HS-5 (cell line): ENCODE results near the gene AGFG2.

Source experiments
- DNase-seq: peaks from one replicate; pipeline ENCODE4 v3.0.0-alpha.2; 2012; ENCODE audit warnings: low read depth

The AGFG2 gene

DNA sequence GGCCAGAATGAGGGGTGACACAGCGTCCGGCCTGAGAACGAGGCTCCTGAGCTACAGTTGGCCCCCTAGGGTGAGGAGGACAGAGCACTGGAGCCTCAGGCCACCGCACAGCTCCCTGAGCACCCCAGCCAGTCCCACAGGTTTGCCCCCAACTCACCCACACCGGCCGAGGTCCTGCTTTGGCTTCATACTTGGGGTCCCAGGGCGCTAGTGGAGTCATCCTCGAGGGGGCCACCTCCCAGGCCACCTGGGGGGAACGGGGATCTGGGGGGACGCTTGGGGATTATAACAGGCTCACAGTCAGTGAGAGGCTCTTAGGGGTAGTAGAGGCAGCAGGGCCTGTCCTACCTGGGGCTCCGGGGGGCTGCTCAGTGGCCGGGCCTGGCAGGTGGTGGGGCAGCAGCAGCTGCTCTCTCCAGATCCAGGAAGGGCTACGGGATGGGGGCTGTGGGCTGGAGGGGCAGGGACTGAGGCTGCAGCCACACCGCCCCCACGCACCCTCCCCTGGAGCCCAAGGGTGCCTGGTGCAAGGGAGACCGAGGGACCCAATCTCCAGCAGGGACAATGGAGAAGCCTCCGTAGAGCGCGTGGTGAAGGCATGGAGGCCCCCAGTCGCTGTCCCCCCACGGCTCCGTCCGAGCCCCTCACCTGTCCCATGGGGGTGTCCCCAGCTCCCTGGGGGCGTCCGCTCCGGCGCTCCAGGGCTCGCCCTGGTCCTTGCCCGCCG lies 34.1 kb downstream of the AGFG2 start:
- DNase-seq, result no peak

DNA sequence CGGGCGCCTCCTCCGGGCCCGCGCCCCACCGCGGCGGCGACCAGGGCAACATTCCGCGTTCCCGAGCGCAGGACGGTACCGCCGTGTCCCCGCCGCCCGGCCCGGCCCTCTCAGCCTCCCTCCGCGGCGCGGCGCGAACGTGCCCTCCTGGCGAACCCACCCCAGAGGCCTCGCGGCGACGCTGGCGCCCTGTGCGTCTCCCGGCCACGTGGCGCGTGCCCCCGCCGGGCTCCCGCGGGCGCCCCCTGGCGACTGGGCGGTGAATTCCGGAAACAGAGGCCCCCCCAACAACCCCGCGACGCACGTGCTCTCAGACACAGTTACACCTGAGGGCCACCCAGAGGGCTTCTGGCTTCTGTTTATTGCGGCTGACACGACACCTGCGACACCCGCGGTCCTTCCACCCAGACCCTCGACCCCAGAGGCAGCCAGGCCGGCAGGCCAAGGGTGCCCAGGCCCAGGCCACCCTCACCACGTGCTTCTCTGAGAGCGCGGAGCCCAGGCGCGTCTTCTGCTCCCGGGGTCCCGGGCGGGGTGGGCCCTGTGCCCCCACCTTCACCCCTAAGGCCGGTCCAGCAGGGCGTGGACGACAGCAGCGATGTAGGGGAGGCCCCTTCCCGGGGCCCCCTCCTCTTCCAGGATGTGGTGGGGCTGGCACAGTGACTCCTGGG lies 34.8 kb downstream of the AGFG2 start, which contains the start of gene SAP25:
Gene SAP25, minus strand, starts transcription at position 210 of the 671 bp plus-strand sequence. Its CDS starts 158 bp downstream, at position 52.
- no peak for DNase-seq

DNA sequence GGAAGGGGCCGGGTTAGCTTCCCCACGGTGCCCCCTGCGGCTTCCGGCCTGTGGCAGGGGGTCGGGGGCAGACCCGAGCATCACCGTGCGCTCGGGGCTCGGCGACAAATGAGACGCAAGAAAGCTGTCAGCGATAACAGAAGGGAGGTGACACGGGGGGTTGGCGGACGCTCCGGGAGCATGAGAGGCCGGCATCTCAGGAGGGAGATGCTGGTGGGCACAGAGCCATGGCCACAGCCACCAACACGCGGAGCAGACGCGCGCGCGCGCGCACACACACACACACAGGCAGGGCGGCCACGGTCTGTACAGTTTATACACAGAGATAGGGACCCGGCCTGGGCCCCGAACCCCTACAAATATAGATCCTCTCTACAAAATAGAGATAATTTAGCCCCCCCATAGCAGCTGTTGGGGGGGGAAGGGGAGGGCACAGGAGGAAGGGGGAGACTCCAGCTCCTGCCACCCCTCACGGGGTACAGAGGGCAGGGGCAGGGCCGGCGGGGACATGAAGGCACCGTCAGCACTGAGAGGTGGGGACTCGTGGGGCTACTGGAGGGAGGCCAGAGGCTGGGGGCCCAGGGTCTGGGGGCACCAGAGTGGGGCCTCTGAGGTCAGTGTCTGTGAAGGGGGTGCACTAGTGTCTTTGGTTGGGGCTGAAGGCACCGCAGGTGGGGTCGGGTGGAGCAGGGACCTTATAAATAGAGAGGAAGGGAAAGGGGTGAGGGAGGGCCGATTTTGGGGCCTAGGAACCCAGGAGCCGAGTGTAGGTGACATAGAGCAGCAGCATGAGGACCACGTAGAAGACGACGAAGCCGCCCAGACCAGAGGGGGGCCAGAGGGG lies 35.6 kb downstream of the AGFG2 start:
- no peak for DNase-seq

DNA sequence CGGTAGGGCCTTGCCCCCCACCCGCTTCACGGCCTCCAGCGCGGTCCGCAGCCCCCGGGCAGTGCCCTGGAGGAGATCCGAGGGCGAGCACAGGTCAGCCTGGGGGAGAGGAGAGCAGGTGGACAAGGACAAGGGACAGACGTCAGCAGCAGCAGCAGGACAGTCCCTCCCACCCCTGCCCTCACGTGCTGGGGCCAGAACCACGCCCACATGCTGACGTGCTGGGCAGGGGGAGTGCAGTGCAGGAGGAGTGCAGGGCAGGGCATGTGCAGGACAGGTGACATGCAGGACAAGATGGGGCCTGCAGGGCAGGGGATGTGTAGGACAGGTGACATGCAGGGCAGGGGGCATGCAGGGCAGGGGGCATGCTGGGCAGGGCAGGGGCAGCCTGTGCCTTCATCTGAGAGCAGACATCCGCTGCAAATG lies 36.2 kb downstream of the AGFG2 start:
- no peak for DNase-seq

DNA sequence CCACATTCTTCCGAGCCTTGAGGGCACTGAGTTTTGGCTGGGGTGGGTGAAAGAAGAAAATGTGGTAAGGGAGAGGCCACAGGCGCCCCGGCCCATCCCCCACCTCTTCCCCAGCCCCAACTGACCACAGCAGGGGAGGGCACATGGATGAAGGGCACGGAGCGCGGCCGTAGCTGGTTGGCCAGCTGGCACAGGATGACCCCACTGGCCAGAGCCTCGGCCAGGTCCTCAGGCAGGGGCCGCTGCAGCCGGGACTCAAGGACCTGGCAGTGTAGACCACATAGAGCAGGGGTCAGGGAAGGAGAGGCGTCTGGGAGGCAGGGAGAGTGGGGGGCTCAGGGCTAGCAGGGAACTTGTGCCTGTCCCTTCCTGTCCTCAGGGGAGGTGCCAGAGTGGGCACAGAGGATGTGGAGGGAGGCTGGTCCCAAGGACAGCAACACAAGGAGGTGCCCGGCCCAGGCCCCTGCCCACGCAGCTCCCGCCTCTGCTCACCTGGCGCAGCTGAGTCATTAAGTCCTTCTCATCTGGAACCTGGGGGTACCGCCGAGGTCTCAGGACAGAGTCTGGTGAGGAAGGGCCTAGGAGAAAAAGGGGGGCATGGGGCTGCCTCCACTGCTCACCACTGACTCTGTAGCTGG lies 36.9 kb downstream of the AGFG2 start:
- DNase-seq, result no peak

DNA sequence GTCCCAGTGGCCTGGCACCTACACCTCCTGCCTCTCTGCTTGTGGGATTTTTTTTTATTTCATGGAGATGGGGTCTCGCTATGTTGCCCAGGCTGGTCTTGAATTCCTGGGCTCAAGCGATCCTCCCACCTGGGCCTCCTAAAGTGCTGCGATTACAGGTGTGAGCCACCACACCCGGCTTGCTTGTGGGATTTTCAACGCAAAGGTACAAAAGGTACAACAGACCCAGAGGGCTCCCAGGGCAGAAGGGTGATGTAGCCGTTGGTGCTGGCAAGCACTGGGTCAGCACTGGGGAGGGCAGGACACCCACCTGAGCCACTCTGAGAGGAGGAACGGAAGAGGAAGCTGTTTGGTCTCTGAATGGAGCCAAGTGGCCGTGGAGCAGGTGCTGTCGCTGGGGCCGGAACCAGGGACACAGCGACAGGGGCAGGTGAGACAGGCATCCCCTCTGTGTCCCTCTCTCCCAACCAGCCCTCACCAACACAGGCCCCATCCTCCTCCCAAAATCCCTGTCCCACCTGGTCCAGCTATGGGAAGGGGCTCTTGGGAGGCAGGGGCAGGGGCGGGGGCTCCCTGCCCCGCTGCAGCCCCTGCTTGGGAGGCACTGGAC lies 37.5 kb downstream of the AGFG2 start:
- no peak for DNase-seq

DNA sequence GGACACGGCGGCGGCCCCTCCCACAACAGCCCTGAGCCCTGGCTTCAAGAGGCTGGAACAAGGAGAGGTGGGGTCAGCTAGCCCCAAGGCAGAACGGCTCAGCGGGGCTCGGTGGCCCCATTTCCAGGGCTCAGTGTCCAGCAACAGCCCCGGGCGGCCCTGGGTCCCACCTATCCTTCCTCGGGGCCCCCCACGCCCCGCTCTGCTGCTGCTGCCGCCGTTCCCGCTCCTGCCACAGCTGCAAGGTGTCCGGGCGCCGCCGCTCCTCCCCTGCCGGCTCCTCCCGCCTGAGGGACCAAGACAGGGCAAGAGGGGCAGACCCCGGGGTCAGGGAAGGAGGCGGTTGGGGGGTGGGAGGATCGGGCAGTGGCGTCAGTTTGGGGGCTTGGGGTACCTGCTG lies 38.1 kb downstream of the AGFG2 start:
- no peak for DNase-seq

DNA sequence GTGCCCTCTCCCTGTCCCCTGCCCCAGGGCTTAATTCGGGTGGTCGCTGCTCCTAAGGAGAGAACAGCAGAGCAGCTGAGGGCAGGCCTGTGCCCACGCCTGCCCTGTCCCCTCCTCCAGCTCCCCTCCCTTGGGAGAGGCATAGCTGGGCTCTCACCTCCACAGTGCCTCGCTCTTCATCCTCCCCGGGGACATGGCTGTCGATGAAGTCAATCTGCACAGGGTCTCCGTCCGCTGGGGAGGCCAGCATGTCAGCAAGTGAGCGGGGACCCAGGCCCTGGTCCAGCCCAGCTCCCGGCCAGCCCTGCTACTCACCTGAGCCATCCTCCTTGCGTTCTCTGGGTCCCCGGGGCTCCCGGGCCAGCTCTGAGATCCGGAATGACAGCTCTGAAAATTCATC lies 38.5 kb downstream of the AGFG2 start:
- no peak for DNase-seq

DNA sequence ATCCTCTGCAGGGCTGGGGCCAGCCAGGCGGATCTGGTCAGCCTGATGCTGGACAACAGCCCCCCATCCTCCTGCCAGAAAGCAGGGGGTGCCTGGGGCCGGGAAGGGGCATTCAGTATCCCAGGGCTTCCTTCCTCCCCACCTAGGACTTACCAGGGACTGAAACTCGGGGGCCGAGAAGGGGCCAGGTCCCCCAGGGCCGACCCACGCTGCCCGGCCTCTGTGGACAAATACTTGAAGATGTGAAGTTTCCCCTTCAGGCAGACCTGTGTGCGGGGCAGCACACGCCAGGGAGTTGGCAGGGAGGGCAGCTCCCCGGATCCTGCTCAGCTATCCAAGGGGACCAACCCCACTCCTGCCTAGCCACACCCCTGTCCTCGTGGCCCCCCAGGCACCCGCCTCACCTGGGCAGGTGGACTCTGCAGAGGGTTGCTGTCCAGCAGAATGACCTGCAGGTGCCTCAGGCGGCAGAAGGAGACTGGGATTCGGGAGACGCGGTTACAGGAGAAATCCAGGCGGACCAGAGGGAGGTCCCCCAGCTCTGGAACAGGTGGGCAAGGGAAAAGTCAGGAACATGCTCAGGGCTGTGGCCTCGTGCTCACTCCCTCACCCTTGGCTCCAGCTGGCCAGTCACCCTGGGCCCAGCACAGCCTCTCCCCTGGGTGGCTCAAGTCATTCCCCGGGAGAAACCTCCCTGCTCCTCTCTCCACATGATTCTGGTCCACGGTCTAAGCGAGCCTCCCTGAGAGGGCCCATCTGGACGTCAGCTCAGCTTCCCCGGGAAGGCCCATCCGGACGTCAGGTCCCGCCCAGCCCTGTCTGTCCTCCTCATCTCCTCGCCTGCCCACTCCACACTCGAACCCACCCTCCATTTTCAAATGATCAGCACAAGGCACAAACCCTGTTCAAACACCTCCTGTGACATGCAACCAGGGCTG lies 39.5 kb downstream of the AGFG2 start:
- no peak for DNase-seq

DNA sequence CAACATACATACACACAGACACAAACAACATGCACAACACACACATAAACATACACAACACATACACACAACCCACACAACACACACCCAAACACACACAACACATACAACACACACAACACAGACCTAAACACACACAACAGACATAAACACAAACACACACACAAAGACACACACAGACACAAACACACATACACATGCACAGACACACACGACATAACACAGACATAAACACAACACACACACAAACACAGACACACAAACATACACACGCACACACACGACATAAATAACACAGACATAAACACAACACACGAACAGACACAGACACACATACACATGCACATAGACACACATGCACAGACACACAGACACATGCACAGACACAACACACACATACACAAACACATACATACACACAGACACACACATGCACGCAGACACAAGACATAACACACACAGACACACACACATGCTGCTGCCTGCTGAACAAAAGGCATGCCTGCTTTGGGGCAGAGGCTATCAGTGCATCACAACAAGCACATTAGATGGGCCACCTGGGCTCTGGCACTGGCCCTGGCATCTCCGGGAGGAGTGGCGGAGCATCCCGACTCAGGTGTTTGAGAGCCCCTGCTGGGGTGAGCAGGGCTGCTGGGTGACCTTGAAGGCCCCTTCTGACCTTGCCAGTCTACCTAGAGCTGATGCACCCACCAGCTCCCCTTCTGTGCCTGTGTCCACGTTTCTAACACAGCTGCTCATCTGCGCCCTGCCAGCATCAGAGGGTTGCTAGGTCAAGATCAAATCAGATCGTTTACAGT lies 41.7 kb downstream of the AGFG2 start:
- no peak for DNase-seq

DNA sequence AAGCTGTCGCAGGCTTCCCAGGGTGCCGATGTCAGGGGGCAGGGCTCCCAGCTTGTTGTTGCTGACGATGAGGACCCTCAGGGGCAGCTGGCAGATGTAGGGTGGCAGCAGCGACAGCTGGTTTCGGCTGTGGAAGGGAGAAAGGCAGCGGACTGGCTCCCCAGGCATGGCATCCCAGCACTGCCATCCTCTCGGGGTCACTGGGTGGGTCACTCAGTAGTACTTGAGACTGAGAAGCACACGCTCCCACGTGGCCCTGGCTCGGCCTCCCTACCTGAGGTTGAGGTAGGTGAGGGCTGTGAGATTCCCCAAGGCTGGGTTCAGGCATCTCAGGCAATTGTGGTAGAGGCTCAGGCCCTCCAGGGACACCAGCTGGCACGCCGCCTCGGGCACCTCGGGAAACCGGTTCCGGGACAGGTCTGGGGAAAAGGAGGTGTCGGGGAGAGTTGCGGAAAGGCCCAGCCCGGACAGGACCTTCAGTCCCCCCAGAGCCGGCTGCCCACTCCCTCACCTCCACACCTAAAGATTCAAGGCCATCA lies 43.1 kb downstream of the AGFG2 start:
- no peak for DNase-seq

DNA sequence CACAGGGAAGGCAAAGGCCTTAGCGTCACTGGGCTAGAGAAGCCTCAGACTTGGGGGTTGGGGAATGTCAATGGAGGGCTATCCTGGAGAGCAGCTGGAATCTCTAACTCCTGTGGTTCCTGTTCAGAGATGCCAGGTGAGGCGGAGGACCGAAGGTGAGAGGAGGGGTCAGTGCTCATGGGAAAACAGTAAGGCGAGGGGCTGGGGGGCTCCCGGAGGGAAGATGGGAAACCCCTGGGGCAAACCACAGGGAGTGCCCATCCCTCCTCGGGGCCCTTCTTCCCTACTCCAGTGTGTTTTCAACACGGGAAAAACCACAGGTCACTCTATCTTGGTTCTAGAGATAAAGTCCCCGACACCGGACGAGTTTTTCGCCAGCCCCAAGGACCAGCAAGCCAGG lies 43.6 kb downstream of the AGFG2 start:
- no peak for DNase-seq

DNA sequence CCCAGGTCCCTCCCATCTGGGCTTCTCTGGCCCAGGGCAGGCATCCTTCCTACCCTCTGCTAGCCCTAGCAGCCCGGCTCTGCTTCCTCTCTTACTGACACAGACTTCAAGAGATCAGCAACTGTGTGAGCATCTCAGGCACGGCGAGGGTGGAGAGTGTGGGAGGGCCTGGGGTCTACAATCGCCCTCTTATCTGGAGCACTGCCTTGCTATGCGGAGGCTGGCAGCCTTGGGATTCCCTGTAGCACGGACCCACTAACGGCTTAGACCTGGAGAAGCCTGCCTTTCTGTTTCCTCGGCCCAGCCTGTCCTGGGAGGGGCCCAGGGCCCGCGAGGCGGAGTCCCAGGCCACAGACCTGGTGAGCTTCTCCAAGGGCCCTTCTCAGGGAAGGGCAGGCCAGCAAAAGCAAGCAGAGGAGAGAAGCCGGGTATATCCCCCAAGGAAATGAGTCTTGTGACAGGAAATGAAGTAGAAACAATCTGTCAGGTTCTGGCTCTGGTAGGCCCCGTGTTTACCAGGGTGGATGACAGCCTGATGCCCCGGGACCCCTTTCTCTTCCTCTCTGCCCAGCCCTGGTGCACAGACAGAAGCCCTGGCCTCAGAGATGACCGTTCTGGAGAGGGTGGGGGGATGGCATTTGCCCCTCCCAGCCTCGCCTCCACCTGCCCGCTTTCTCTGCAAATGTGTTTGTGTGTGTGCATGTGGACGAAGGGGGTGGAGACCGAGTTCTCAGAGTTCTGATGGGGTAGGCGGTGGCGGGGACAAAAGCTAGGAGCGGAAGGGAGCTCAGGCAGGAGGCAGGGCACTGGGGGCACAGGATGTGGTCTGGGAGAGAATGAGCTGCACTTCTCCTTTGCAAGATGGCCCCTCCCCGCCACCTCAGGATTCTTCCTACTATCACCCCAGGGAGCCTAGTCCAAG lies 44.4 kb downstream of the AGFG2 start:
- no peak for DNase-seq

DNA sequence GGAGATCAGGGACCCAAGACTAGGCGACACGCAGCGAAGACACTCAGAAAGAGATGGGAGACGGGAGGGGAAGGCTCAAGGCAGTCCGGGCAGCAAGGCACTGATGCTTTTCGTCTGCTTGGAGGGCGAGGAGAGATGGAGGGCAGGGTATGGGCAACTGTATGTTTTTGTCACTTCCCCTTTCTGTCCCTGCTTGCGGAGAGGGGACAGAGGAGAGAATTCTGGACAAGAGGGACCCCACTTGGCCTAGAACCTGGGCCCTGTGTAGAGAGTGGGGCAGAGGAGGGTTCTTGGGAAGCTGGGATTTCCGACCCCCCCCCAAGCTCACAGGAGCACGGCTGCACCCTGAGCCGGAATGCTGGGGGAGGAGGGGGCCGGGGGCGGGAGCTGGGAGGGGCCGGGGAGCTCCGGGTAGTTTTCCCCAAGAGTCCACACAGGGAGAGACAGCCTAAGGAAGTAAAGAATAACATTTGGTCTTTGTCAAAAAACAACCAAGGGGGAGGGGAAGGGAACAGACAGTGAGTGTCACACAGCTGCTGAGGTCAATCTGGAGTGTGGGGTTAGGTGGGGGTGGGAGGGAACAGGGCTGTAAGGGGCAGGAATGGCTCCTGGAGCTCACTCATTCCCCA lies 45.2 kb downstream of the AGFG2 start:
- DNase-seq, result no peak

DNA sequence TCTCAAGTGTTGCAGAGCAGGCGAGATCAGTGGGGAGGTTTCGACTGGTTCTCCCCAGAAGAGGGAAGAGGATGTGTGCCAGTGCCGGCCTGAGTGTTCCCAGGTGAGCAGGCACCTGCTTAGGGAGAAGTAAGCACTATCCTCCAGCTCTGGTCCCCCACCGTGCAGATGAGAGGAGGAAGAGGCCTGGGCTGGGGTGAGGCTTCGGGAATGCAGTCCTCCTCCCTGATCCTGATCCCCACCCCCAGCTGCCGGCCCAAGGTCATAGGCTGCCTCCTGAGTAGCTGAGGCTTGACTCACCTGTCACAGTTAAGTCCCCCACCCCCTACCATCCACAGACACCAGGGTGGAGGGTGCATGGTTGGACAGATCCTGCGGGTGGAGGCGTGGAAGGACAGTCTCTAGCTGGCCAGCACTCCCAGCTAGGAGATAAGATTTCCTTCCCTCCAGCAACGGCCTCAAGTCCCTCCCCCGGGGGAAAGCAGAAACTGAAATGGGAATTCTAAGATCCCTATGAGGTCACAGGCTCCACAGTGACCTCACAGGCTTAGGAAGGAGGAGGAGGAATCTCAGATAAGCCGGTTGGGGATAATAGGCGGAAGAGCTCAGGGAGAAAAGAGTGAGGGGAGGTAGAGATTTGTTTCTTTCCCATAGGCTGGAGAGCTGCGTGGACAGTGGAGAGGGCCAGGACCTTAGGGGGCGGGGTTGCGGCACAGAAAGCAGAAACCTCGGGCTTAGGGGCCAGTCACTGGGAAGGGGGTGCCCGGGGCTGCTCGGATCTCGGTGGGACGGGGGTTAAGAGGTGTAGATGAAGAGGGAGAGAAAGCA lies 45.9 kb downstream of the AGFG2 start:
- DNase-seq, result no peak

DNA sequence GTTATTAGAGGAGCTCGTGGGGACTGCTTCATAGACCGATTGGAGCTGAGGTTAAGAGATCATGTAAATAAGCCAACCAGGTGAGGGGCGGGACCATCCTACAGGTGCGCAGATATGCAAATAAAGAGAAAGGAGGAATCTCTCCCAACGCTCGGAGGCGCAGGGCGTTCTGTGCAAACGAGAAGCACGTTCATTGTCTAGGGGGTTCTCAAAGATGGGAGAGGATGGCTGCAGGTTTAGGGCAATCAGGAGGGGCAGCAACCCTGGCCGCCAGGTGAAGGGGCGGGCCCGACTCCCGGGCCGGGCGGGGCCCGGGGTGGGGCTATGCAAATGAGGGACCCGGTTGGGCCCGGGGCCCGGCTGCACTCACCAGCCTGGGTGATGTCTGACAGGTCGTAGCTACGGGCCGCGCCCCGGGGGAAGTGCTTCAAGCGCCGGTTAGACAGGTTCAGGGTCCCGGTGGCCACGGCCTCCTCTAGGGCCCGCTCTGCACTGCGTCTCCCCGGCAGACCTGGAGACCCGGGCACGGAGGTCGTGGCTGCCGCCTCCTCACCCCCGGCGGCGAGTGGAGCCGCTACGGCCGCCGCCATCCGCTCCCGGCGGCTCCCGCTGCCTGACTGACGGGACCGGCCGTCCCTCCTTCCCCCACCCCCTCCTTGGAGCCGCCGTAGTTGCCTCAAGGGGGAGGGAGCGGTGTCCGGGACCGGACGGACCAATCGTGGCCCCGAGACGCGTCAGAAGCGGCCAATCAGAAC lies 46.7 kb downstream of the AGFG2 start, which contains the start of gene LRCH4:
Gene LRCH4, minus strand, starts transcription at position 619 of the 755 bp plus-strand sequence. Its CDS starts 29 bp downstream, at position 590.
- DNase-seq, result no peak
